NCI-H2171 treated with DMSO at 0.1 percent for 48 hours (cell line): ENCODE data around the gene GPR149.
"Not testable (repeated sequence)": the region's sequence is repeated elsewhere in the genome, so short reads cannot be mapped to it uniquely, and the experiment has no call there.

Experiments
- DNase-seq: peaks from one replicate; lab custom pipeline; 2025; lab: John Stamatoyannopoulos, UW

The GPR149 gene

GRCh38 chr3:154430014-154430413 is at the start of gene GPR149:
TSS of gene GPR149 (minus strand) at chr3:154430190. CDS start at chr3:154429615, 575 bp downstream.
- DNase-seq, result no peak

- no peak for DNase-seq
Observed at GRCh38 chr3:154473769-154474168, 43.8 kb upstream of the GPR149 start.

GRCh38 chr3:154469585-154469984 is 39.6 kb upstream of the GPR149 start:
- no peak for DNase-seq

GRCh38 chr3:154464440-154465190 is 34.6 kb upstream of the GPR149 start:
- no peak for DNase-seq

- no peak for DNase-seq
Observed at GRCh38 chr3:154458560-154458959, 28.6 kb upstream of the GPR149 start.

GRCh38 chr3:154439081-154439480 is 9.1 kb upstream of the GPR149 start:
- not testable (repeated sequence) for DNase-seq

GRCh38 chr3:154431043-154431442 is 1.1 kb upstream of the GPR149 start:
- no peak for DNase-seq

- DNase-seq, result no peak
Observed at GRCh38 chr3:154428286-154429206, 1.4 kb downstream of the GPR149 start.

- DNase-seq, result no peak
Observed at GRCh38 chr3:154427685-154428285, 2.2 kb downstream of the GPR149 start.

GRCh38 chr3:154422694-154423093 is 7.3 kb downstream of the GPR149 start:
- no peak for DNase-seq

- DNase-seq, result no peak
Observed at GRCh38 chr3:154421083-154421482, 8.9 kb downstream of the GPR149 start.

GRCh38 chr3:154398084-154398967 is 31.7 kb downstream of the GPR149 start:
- DNase-seq, result no peak

- DNase-seq, result no peak
Observed at GRCh38 chr3:154389861-154390260, 40.1 kb downstream of the GPR149 start.

GRCh38 chr3:154384479-154384878 is 45.5 kb downstream of the GPR149 start:
- DNase-seq, result no peak

GRCh38 chr3:154378311-154378710 is 51.7 kb downstream of the GPR149 start:
- no peak for DNase-seq

GRCh38 chr3:154367221-154367620 is 62.8 kb downstream of the GPR149 start:
- no peak for DNase-seq

GRCh38 chr3:154364849-154365248 is 65.1 kb downstream of the GPR149 start:
- no peak for DNase-seq

GRCh38 chr3:154361099-154361498 is 68.9 kb downstream of the GPR149 start:
- DNase-seq, result no peak

- no peak for DNase-seq
Observed at GRCh38 chr3:154356009-154356408, 74.0 kb downstream of the GPR149 start.

- no peak for DNase-seq
Observed at GRCh38 chr3:154349223-154349622, 80.8 kb downstream of the GPR149 start.

GRCh38 chr3:154345422-154346122 is 84.4 kb downstream of the GPR149 start:
- no peak for DNase-seq
